DND-41 (cell line): ENCODE data around the gene CAPN5.

ENCODE experiments used
- ATAC-seq: fragments of 200-7000 bp; cut with Tn5 transposase; 3 replicates; pipeline ENCODE4 v1.9.1; 2021; ENCODE audit warnings: low read depth; ENCODE audit not compliant: insufficient read depth
- DNase-seq: peaks from one replicate; pipeline ENCODE4 v3.0.0-alpha.2; 2020
- H2AFZ ChIP-seq: 2 replicates; pipeline ENCODE4 v1.6.0; 2012; ENCODE audit warnings: low read depth, low read length
- H3K27ac ChIP-seq: 2 replicates; pipeline ENCODE4 v1.5.1; 2012; ENCODE audit warnings: low read length, inconsistent platforms
- H3K27me3 ChIP-seq: fragments of 200-600 bp; sonication (generic); 2 replicates; pipeline ENCODE4 v1.6.0; 2012; ENCODE audit warnings: low read length, mild to moderate bottlenecking, inconsistent platforms; ENCODE audit not compliant: insufficient read depth, poor library complexity
- H3K36me3 ChIP-seq: 2 replicates; pipeline ENCODE4 v1.5.1; 2012; ENCODE audit warnings: low read length, inconsistent platforms; ENCODE audit not compliant: insufficient read depth
- H3K4me1 ChIP-seq: 2 replicates; pipeline ENCODE4 v1.5.1; 2012; ENCODE audit warnings: mild to moderate bottlenecking, low read length; ENCODE audit not compliant: insufficient read depth
- H3K4me2 ChIP-seq: 2 replicates; pipeline ENCODE4 v1.6.0; 2012; ENCODE audit warnings: mild to moderate bottlenecking, moderate library complexity, low read length, inconsistent platforms; ENCODE audit not compliant: insufficient read depth
- H3K4me3 ChIP-seq, 2 experiments: fragments of 200-600 bp in 1 of 2; shearing (Covaris generic) in 1 of 2; 2 replicates each; pipeline ENCODE4 v1.5.1; 2012 to 2016; ENCODE audit warnings: inconsistent platforms in 2 of 2, low read length in 2 of 2, mild to moderate bottlenecking in 2 of 2, low read depth in 1 of 2, moderate library complexity in 1 of 2
- H3K79me2 ChIP-seq: 2 replicates; pipeline ENCODE4 v1.6.0; 2012; ENCODE audit warnings: low read length, inconsistent platforms; ENCODE audit not compliant: insufficient read depth
- H3K9ac ChIP-seq: 2 replicates; pipeline ENCODE4 v1.6.0; 2012; ENCODE audit warnings: low read depth, mild to moderate bottlenecking, inconsistent platforms, low read length, moderate library complexity
- H3K9me3 ChIP-seq: 2 replicates; pipeline ENCODE4 v1.5.1; 2012; ENCODE audit warnings: low read length, moderate library complexity, mild to moderate bottlenecking, inconsistent platforms; ENCODE audit not compliant: insufficient read depth, severe bottlenecking
- H4K20me1 ChIP-seq: 2 replicates; pipeline ENCODE4 v1.6.0; 2012; ENCODE audit warnings: low read length; ENCODE audit not compliant: insufficient read depth
- EZH2 ChIP-seq: IDR thresholded peaks from 3 replicates; pipeline ENCODE4 v1.6.1; 2012; ENCODE audit warnings: borderline replicate concordance, low read depth, mild to moderate bottlenecking, moderate library complexity, low read length, inconsistent platforms; ENCODE audit not compliant: severe bottlenecking
- TF ChIP-seq, protein P1 (sequence below): IDR thresholded peaks from 2 replicates; pipeline ENCODE4 v1.5.1; 2012; ENCODE audit warnings: borderline replicate concordance, low read length, moderate library complexity, mild to moderate bottlenecking; ENCODE audit not compliant: poor library complexity, severe bottlenecking; ENCODE audit errors: extremely low read depth

The CAPN5 gene

DNA sequence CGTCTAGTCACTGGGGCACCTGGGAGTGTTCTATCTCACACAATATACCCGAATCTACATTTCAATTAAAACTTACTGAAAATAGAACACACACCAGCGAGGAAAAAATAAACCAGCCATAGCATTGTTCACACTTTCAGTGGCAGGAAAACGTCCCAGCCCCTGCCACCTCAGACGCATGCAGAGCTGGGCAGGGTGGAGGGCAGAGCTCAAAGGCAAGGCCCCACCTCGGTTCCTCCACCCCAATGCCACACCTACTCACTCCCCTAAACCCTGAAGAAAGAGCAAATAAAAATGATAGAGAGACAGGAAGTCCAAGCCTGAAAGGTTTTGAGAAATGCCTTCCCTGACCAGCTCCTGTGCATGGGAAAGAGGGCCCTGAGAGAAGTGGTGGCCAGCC lies 17.7 kb upstream of the CAPN5 start:
- H3K27ac ChIP-seq: no peak overlapping the region
- H3K4me2 ChIP-seq: no peak overlapping the region
- H3K36me3 ChIP-seq: no peaks in the 10 kb centered on the region
- H2AFZ ChIP-seq: no peak overlapping the region
- no peak for TF ChIP-seq EZH2
- TF ChIP-seq, protein P1, sequence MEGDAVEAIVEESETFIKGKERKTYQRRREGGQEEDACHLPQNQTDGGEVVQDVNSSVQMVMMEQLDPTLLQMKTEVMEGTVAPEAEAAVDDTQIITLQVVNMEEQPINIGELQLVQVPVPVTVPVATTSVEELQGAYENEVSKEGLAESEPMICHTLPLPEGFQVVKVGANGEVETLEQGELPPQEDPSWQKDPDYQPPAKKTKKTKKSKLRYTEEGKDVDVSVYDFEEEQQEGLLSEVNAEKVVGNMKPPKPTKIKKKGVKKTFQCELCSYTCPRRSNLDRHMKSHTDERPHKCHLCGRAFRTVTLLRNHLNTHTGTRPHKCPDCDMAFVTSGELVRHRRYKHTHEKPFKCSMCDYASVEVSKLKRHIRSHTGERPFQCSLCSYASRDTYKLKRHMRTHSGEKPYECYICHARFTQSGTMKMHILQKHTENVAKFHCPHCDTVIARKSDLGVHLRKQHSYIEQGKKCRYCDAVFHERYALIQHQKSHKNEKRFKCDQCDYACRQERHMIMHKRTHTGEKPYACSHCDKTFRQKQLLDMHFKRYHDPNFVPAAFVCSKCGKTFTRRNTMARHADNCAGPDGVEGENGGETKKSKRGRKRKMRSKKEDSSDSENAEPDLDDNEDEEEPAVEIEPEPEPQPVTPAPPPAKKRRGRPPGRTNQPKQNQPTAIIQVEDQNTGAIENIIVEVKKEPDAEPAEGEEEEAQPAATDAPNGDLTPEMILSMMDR: no peak
- H4K20me1 ChIP-seq: no peaks in the 10 kb centered on the region
- H3K79me2 ChIP-seq: no peaks in the 10 kb centered on the region
- no peaks in the 10 kb centered on the region for H3K9me3 ChIP-seq
- no peak overlapping the region for H3K9ac ChIP-seq
- no peak for ATAC-seq
- no peak overlapping the region for H3K4me3 ChIP-seq
- no peak for DNase-seq
- H3K4me1 ChIP-seq: peaks cover 6% of the 10 kb centered on the region
- H3K27me3 ChIP-seq: no peaks in the 10 kb centered on the region

- no peak for ATAC-seq
- H3K4me1 ChIP-seq: peaks cover 6% of the 10 kb centered on the region
- H2AFZ ChIP-seq: no peak overlapping the region
Measured at GRCh38 chr11:77051511-77051910, 15.3 kb upstream of the CAPN5 start.

DNA sequence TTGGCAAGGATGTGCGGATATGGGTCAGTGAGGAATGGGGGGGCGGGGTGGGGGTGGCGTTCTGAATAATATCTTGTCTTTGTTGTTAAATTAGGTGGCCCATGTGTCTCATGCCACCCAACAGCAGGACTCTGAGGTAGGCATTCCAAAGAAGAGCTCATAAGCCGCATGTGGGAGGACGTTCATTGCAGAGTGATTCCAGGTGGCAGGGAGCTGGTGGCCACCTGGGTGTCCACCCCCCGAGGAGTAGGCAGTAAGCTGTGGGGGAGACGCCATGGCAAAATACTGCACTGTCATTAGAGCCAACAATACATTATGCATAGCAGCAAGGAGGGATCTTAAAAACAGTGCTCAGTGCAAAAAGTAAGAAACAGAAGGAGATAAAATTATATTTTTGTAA lies 14.3 kb upstream of the CAPN5 start:
- no peaks in the 10 kb centered on the region for H3K79me2 ChIP-seq
- ATAC-seq (no peak), DNase-seq (no peak)
- no peaks in the 10 kb centered on the region for H3K4me1 ChIP-seq
- no peak overlapping the region for H3K4me2 ChIP-seq
- H3K36me3 ChIP-seq: no peaks in the 10 kb centered on the region
- H3K27me3 ChIP-seq: no peaks in the 10 kb centered on the region
- TF ChIP-seq, protein P1: no peak
- TF ChIP-seq EZH2: no peak
- H2AFZ ChIP-seq: no peak overlapping the region
- no peak overlapping the region for H3K4me3 ChIP-seq
- no peaks in the 10 kb centered on the region for H4K20me1 ChIP-seq
- H3K27ac ChIP-seq: no peak overlapping the region
- H3K9me3 ChIP-seq: peaks cover 15% of the 10 kb centered on the region
- no peak overlapping the region for H3K9ac ChIP-seq

More at GRCh38 chr11:77051511-77051910, 15.3 kb upstream of the CAPN5 start:
- H3K4me3 ChIP-seq: no peak overlapping the region
- H3K4me2 ChIP-seq: no peak overlapping the region
- H3K27me3 ChIP-seq: no peaks in the 10 kb centered on the region
- H3K9me3 ChIP-seq: peaks cover 8% of the 10 kb centered on the region
- TF ChIP-seq, protein P1: no peak
- TF ChIP-seq EZH2: no peak
- H3K27ac ChIP-seq: no peak overlapping the region
- no peaks in the 10 kb centered on the region for H3K36me3 ChIP-seq
- no peaks in the 10 kb centered on the region for H3K79me2 ChIP-seq
- H4K20me1 ChIP-seq: no peaks in the 10 kb centered on the region
- no peak overlapping the region for H3K9ac ChIP-seq
- DNase-seq: no peak
